NK-92 (cell line): ENCODE measurements around the gene RAD51B.

ENCODE experiments used
- DNase-seq: peaks from one replicate; lab custom pipeline; 2025; ENCODE audit not compliant: unreplicated experiment; lab: John Stamatoyannopoulos, UW

RAD51B gene

DNA sequence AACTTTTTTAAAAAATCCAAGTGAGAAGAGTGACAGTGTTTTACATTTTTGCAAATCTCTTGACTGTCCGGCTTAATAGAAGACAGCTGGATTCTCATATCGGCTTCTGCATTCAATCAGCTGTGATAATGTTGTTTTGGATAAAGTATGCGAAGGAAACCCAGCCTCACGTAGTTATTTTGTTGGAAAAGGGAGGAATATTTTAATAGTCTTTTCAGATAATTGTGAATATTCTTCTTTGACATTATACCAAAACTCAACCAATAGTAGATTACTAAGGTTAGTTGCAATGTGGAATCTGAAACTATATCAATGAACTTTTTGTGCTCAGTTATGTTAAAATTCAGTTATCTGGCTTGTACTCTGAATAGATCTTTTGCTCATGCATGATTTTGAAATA is 696.8 kb downstream of the RAD51B start:
- no peak for DNase-seq

DNA sequence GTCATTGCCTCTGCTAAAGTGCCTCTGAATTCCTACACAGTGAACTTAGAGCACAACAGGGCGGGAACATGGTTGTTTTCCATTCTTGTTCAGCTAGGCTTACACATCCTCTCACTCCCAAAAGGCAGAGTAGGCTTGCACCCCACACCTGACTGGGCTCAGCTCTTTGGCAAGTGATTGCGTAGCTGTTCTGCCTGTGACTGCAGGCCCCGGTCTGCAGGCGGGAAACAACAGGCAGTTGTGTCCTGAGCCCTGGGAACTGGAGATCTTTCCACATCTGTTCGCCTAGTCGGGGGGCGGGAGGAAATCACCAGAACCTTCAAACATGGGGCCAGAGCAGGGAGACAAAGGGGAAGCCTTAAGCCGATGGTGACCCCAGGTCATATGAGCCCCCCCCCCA is 698.6 kb downstream of the RAD51B start:
- DNase-seq: no peak

DNA sequence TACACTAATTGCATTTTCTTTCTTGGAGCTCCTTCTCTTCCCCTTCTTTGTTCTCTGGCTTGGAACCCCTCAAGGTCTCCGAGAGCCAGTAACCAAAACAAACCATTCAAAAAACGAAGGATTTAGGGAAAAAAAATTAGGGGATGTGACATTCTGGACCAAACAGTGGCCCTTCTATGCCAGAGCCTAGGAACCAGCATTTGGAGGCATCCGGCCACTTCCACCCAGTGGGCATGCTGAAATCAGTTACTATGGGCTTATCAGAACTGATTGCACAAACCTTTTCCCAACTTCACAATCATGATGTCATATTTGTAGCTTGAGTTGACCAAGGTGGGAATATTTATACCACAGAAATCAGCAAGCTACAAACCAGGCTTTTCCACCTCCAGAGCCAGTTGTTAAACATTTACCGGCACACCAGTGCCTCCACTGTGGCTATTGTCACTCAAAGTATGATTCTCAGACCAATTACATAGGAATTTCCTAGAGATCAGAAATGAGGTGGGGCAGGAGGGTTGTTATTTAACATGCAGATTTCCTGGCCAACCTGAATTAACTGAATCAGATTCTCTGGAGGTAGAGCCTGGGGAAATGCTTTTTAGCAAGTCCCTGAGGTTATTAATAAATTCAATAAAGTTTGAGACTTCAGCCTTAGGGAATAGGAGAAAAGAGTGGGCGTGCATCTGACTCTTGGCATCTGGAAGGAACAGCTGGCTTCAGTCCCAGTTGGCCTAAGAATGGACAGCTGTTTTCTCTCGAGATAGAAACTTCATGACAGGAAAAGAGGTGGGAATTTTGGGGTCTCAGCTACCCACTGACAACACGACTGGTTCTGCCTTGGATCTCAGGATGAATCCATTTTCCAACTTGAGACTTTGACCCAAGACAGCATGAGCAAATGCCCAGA is 699.4 kb downstream of the RAD51B start:
- no peak for DNase-seq

DNA sequence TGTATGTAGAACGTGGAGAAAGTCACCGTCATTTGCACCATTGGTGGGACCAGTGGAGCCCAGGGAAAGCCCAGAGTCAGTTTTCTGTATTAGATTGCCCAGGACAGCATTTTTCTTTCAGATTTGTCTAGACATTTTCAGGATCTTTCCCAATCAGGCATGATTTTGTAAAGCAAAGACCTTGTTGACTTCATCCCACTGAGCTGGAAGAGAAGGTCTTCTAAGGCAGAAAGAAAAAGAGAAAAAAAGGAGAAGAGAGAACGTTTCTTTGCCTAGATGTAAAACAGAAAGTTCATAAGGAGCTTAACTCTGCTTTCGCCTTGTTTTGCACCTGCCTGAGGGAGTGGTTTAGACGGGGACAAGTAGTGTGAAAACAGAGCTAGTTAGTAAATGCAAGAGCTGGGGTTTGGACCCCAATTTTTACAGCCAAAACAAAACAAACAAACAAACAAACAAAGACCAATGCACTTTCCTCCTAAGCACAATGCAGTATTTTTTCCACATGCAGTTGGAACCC is 700.1 kb downstream of the RAD51B start:
- no peak for DNase-seq

DNA sequence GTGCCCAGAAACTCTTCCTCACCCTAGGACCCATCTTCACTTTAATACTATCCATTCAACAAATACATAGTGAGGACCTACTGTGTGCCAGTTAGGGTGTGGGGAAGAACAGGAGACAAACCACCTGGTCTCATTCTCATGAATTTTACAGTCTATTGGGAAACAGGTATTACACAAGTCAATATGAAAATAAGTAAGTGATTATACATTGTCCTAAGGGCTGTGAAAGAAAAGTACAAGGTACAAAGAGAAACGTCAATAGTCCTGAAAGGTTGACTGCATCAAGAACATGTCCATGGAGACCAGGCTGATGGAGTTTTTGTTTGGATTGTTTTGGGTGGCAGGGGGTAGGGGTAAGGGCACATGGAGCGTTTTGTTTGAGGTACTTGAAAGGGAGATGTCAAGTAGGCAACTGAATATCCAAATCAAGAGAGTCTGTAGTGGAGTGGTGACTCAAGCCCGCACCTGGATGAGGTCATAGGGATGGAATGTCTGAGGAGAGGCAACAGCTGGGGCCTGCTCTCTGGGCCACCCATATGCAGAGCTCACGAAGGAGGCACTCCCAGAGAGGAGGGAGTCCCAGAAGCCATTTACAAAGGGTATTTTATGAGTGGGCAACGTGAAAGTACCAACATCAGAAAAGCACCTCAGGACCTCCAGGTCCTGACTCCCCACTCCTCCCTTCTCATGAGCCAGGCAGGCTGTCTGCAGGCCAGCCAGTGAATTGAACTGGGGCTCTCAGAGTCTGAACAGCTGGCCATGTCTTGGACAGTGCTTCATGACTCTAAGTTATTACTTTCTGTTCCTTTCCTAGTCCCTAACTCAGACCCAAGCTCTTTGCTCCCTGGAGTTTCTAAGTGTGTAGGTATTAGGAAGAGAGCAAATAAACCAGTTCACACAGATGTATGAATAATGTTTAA is 701.3 kb downstream of the RAD51B start:
- DNase-seq: no peak

DNA sequence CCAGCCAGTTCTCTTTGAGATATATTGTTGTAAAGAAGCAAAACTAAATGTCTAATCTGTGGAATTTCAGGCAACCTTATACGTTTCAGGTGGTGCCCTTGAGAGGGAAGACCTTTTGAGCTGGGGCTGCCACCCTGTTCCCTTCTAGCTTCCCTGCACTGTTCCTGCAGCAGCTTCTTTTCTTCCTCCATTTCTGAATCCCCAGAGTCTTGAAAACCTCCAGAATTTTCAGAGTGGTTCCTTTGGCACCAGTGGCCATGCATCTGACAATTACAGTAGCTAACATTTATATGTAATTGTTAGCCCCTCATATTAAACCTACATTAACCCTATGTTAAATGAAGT is 702.0 kb downstream of the RAD51B start:
- DNase-seq: no peak

DNA sequence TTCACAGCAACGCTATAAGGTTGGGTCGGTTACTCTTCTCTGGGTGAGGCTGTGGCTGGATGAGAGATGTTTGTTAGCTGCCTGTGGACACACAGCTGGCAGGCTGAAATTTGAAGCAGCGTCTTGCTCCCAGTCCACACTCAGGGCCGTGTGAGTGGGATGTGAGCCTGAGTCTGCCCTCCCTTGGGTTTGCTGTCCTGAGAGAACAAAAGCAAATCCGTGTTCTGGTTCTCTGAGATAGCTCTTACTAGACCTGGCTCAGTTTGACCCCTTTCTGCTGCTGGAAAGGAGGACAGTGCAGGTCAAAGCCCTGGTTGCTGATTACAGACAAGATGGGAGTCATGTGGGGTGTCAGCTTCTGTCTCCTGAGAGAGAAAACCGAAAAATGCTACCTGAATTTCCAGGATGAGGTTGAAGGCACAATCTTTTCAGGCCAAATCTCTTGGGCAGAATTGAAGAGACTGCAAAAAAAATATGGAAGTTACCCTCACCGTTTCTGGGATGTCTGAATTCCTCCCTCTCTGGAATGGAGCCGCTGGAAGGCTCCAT is 702.5 kb downstream of the RAD51B start:
- no peak for DNase-seq

DNA sequence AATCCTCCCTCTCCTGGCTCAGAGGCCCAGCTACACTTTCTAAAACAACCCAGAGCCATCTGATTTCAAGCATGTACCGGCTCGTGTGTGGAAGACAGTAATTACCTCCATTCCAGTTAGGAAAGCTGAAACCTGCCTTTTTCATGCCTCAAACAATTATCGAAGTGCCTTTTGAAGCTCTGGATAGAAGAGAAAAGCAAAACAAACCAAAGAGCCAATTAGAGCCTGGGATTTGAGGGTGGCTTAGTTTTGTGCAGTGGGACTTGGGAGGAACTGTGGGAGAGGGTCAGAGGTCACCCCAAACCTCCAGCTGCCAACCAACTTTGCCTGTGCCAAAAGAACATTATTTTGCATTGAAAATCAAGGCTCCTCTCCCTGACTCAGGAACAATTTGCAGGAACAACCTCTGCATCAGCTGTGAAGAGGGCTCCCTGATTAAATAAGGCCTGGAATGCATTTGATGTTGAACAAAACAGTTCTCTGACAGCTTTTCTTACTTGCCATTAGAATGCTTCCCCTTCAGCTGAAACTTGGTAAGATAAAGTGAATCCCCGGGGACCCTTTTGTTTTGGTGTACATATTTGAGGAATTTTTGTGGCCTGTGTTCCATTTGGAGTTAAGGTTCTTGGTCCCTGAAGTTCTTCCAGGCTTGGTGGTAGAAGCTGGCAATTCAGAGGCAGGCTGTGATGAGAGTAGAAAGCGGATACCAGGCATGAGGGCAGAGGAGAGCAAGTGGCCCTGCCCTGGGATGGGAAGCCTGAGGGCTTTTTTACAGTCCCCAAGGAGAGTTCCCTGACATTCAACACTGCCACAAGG is 703.1 kb downstream of the RAD51B start:
- no peak for DNase-seq

DNA sequence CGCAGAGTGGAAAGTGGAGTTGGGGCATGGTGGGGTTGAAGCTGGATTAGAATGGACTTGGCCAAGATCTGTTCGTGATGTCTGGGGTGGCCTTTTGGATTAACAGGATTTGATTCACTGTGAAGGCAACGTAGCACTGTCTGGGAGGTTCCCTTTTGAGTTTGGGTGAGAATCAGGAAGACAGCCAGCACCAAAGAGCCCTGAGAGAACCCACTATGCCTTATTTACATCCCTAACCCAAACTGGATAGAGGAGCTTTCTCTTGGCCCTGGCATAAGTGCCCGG is 703.7 kb downstream of the RAD51B start:
- DNase-seq: no peak

DNA sequence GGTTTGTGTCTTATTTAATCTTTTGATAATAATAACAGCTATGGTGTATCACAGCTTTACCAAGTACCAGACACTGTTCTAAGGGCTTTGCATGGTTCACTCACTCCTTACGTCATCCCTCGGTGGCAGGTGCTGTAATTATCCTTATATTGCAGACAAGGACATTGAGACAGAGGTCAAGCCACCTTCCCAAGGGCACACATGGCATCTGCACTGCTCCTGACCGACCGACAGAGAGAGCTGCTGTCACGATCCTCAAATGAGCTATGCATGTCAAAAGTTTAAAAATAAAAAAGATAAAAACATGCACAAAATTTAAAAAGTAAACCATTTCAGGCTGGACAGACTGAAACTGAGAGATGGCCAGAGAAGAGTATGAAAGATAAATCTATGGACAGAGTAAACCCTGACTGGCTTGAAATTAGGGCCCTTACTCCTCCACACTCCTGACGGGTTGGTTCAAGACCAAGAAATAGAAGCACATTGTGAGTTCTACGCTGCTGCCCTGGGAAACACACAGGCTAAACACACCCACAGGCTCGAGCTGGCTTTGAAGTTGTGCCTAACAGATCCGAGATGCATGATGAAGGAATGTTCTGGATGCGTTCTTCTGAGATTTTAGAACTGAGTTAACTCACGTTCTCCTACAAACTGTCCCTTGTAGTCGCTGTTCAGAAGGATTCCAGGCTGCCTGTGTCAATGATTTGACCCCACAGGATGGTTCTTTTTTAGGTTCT is 704.6 kb downstream of the RAD51B start:
- no peak for DNase-seq

DNA sequence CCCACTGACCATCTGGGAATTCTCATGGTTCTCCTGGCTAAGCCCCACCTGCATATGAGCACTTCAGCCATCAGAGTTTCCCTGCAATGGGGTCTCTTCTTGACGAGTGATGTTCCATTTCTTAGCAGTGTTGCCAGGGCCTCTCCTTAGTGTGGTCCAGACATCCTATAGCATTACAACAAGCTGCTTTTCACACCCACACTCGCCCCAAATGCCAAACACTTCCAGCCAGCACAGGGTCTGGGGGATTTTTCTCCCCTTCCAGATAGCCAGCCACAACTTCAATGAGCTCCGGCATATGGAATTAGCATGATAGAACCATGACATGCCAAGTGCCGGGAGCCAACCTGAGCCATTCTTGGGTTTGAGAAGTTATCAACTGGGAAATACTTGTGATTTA is 705.9 kb downstream of the RAD51B start:
- no peak for DNase-seq

DNA sequence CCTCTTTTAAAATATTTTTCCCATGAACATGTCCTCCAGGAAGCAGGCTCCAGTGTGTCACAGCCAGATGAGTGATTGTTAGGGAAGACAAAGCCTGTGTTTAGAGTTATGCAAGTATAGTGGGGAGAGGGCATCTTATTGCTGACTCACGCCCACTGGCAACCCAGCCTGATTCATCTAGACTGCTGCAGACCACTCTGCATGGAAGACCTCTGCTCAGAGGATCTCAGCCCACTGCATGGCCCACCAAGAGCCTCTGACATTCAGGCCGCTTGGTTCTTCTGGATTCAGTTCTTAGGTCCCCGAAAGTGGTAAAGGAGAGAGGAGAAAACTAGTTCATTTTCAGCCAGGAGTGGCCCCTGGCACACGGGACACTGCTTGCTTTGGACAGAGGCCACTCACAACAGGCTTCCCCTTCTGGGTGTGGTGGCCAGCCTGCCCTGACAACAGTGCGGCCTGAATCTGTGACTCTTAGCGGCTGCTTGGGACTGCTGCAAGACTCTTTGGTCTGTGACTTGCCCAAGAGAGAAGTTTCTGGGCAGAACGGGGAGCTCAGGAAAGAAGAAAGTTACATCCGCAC is 707.0 kb downstream of the RAD51B start:
- DNase-seq: no peak

DNA sequence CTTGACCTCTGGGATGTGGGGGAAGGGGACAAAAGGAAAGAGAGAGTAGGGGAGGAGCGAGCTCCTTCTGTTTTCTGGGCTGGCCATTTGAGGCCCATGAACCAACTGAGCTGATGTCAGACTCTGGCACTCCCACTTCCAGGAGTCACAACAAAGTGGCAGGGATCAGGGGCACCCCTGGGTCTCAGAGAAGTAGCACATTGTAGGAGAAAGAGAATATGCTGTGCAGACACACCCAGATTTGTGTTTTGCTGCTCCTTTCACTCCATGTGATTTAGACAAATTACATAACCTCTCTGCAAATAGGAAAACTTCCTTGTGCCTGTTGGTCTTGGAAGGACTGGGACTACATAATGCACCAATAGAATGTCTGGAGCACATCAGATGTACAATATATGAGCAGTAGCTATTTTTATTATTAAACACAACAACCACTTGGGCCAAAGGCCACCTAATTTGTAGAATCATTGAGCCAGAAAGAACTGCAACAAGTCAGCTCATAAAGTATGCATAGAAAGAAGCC is 707.8 kb downstream of the RAD51B start:
- DNase-seq: no peak

DNA sequence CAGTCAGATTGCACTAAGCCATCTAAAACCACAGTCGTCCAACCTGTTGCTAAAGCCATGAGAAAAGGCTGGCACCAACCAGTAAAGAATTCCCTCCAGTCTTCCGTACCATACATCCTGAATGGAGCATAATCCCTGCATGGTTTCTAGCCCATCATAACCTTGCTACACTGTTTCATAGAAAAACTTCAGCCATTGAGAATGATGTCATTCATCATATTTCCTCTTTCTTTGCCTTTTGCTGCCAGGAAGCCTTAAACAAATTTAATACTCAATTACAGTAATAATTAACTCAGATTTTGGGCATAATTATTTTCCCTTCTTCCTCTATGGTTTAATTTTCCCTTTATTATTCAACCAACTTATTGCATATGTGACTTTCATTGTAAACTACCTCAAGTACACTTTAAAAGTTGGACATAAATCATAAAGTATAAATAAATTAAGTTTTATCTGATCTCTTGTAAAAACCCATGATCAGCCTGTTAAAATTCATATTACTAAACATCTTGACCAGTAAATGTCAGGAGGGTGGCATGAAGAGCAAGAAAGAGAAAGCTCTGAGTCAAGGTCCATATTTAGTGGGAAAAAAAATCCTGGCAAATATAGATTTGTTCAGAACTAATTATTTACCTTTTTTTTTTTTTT is 708.6 kb downstream of the RAD51B start:
- DNase-seq: no peak

DNA sequence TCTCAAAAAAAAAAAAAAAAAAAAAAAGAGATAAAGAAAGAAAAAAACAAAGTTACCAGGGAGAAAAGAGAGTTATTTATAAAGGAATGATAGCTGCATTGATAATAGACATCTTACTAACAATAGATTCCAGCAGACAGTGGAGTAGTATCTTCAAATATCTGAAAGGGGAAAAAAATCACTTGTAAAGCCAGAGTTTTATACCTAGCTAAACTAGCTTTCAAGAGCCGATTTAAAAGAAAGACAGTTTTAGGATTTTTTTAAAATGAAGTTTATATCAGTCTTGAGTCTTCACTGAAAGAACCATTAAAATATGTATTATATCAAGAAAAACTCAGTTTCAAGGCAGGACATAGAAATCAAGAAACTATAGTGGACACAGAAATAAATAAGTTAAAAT is 710.9 kb downstream of the RAD51B start:
- DNase-seq: no peak

DNA sequence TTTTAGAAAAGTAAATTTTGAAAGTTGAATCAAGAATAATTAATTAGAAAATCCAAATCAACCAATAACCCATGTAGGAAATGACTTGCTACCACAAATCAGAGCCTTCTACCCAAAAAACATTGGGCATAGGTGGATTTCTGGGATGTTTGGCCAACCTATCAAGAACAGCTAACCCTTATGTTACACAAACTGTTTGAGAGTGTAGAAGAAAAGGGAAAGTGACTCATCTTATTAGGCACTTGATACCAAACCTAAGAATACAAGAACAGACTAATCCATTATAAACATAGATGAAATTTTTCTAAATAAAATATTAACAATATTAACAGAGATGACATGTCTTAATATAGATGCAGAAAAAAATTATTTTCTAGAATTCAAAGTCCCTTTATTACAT is 712.9 kb downstream of the RAD51B start:
- no peak for DNase-seq

DNA sequence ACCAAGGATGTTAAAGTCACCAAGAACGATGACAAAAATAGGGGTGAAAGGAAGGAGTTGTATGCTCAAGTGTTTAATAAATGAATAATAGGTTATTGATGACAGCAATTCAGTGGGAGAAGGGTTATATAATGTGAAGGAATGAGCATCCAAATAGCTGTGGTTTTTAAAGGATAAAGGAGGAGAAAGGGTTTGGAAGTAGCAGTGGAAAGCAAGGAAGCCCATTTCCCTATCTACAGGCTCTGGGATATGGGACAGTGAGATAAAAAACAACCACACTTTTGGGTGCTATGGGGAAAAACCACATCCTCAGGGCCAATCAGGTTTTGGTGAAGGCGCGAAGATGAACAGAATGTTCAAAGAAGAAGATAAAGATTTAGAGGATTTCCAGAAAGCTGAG is 714.7 kb downstream of the RAD51B start:
- DNase-seq: no peak

DNA sequence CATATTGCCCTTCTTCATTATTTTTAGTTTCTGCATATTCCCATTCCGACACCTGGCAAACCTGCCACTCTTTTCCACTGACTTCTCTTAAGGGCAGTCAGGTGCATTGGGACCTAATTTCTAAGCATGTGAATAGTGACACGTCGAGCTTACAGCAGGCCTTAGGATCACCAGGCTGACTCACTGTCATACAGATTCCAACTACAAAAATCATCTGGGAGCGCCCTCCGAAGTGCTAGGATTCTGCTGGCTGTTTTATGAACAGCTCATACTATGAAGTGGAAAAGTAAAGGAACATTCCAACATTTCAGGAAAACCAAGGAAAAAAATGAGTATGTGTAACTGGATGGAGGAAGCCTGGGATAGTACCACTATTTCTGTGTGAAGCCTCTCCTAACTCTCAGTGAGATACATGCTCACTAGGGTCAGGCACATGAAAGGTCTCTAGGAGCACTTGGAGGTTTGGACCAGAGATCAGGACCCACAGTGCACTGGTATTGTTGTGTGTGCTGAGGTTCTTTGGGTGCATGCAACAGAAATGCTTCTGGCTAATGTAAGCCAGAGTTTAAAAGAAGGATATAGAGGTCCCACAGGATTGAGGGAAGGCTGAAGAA is 715.9 kb downstream of the RAD51B start:
- DNase-seq: no peak

DNA sequence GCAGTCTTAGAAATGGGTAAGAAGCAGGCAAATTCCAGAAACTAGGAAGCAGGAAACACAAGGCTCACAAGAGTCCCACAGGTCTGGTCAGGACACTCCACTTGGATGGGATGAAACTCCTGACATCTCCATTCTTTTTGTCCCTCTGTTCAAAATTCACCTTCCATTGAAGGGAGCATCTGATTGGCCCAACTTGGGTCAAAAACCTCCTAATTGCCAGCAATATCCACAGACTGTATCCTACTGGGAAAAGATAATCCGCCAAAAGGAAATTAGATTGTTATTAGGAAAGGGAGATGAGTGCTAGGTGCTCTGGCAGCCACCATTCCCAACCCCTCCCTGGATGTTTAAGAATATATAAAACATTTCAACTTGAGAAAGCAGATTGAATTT is 716.4 kb downstream of the RAD51B start:
- no peak for DNase-seq
